ENCODE data around the gene OR10D3. TPM values are rescaled to one million over a fixed set of nuclear protein-coding genes. Genes with fewer than 3 reads are reported as not detected.
A peak's percentile ranks its signal among the peaks of the same experiment; 100 is the strongest.

The OR10D3 gene
- not detected for polyA plus RNA-seq (2012; ENCODE audit: insufficient read depth, insufficient read length, low read depth)

GRCh38 chr11:124183068-124183467 lies at the start of gene OR10D3:
Gene OR10D3, plus strand, starts transcription at chr11:124183345. Its CDS starts 1,925 bp downstream, at chr11:124185270.
- Histone ChIP-seq H3K4me1 (no peaks in the 10 kb centered on the region), H3K36me3 (no peaks in the 10 kb centered on the region)
- DNase-seq, result no peak

GRCh38 chr11:124143034-124143433 lies 40.1 kb upstream of the OR10D3 start:
- no peaks in the 10 kb centered on the region for H3K4me1 ChIP-seq
- H3K4me3 ChIP-seq (ENCODE audit: low read depth, low read length), result no peak overlapping the region
- H3K9me3 ChIP-seq, result no peaks in the 10 kb centered on the region
- peaks cover 8% of the 10 kb centered on the region; the same call in 1 of the 2 replicates for H3K27me3 ChIP-seq
- DNase-seq, result no peak
- TF ChIP-seq CTCF (IDR thresholded peaks at IDR 0.05; ENCODE audit: low read depth, low read length), result no peak
- no peaks in the 10 kb centered on the region for H3K36me3 ChIP-seq

More at GRCh38 chr11:124183068-124183467, at the start of gene OR10D3:
- TF ChIP-seq CTCF (IDR thresholded peaks at IDR 0.05; ENCODE audit: low read depth, low read length), result no peak
- Histone ChIP-seq H3K9me3 (no peaks in the 10 kb centered on the region), H3K27me3 (peaks cover 3% of the 10 kb centered on the region), H3K4me3 (ENCODE audit: low read depth, low read length) (no peak within 1 kb of the TSS)

- no peaks in the 10 kb centered on the region for H3K9me3 ChIP-seq
- H3K36me3 ChIP-seq, result no peaks in the 10 kb centered on the region
- no peak for DNase-seq
- H3K27me3 ChIP-seq, result peaks cover 8% of the 10 kb centered on the region; the same call in 1 of the 2 replicates
- no peak overlapping the region for H3K4me3 ChIP-seq (ENCODE audit: low read depth, low read length)
- no peaks in the 10 kb centered on the region for H3K4me1 ChIP-seq
- no peak for TF ChIP-seq CTCF (IDR thresholded peaks at IDR 0.05; ENCODE audit: low read depth, low read length)
Observed at GRCh38 chr11:124147951-124148350, 35.2 kb upstream of the OR10D3 start.

- no peak for TF ChIP-seq CTCF (IDR thresholded peaks at IDR 0.05; ENCODE audit: low read depth, low read length)
- H3K9me3 ChIP-seq, result no peaks in the 10 kb centered on the region
- DNase-seq, result no peak
- no peaks in the 10 kb centered on the region for H3K4me1 ChIP-seq
- peaks cover 5% of the 10 kb centered on the region; the same call in 1 of the 2 replicates for H3K27me3 ChIP-seq
- H3K4me3 ChIP-seq (ENCODE audit: low read depth, low read length), result no peak overlapping the region
- H3K36me3 ChIP-seq, result no peaks in the 10 kb centered on the region
Observed at GRCh38 chr11:124150684-124151083, 32.5 kb upstream of the OR10D3 start.

- Histone ChIP-seq H3K36me3 (no peaks in the 10 kb centered on the region), H3K4me3 (ENCODE audit: low read depth, low read length) (no peak overlapping the region)
- DNase-seq, result no peak
Observed at GRCh38 chr11:124152770-124153407, 30.3 kb upstream of the OR10D3 start.

More at GRCh38 chr11:124152770-124153407, 30.3 kb upstream of the OR10D3 start:
- H3K27me3 ChIP-seq, result no peaks in the 10 kb centered on the region; the same call in 1 of the 2 replicates
- 0 out of 2 replicates have a peak, but pooled peaks have one; percentile 21 for TF ChIP-seq CTCF (IDR thresholded peaks at IDR 0.05; ENCODE audit: low read depth, low read length)
- H3K9me3 ChIP-seq, result no peaks in the 10 kb centered on the region
- no peaks in the 10 kb centered on the region for H3K4me1 ChIP-seq

All from BE2C (cell line).